Activated T-helper 1 cell treated with Interleukin-2 at 50 U/mL for 16 hours (primary cell): Measurements from ENCODE around the gene HEY2.
A peak's percentile ranks its signal among the peaks of the same experiment; 100 is the strongest.
"Not testable (repeated sequence)": the region's sequence is repeated elsewhere in the genome, so short reads cannot be mapped to it uniquely, and the experiment has no call there.

Source experiments
- DNase-seq: peaks from one replicate; pipeline ENCODE4 v3.0.0-alpha.2; 2020; ENCODE audit warnings: low read depth

Gene HEY2

GRCh38 chr6:125773387-125774341 is 24.2 kb downstream of the HEY2 start:
- no peak for DNase-seq

- not testable (repeated sequence) for DNase-seq
These were observed 26.8 kb downstream of the HEY2 start for GRCh38 chr6:125776107-125776826.

GRCh38 chr6:125779924-125780539 is 30.6 kb downstream of the HEY2 start:
- DNase-seq = peak; percentile 74

GRCh38 chr6:125780540-125781313 is 31.3 kb downstream of the HEY2 start:
- DNase-seq = peak; percentile 33

GRCh38 chr6:125781314-125781868 is 32.0 kb downstream of the HEY2 start:
- DNase-seq = no peak

GRCh38 chr6:125784365-125784764 is 34.9 kb downstream of the HEY2 start:
- DNase-seq = no peak

- DNase-seq = no peak
These were observed 38.4 kb downstream of the HEY2 start for GRCh38 chr6:125787791-125788190.

- DNase-seq = no peak
These were observed 39.7 kb downstream of the HEY2 start for GRCh38 chr6:125789167-125789566.

GRCh38 chr6:125789576-125790357 is 40.3 kb downstream of the HEY2 start:
- peak; percentile 14 for DNase-seq

- peak; percentile 74 for DNase-seq
These were observed 41.1 kb downstream of the HEY2 start, which contains the start of gene NCOA7 for GRCh38 chr6:125790358-125791150. TSS of gene NCOA7 (plus strand) at chr6:125790960. CDS start at chr6:125815355, 24,395 bp downstream.

GRCh38 chr6:125791151-125791819 is 41.9 kb downstream of the HEY2 start:
- peak; percentile 13 for DNase-seq

GRCh38 chr6:125791820-125792165 is 42.4 kb downstream of the HEY2 start:
- no peak for DNase-seq

- DNase-seq = no peak
These were observed 42.7 kb downstream of the HEY2 start for GRCh38 chr6:125792172-125792571.

- no peak for DNase-seq
These were observed 43.2 kb downstream of the HEY2 start for GRCh38 chr6:125792680-125793079.

GRCh38 chr6:125793280-125793679 is 43.8 kb downstream of the HEY2 start:
- no peak for DNase-seq

GRCh38 chr6:125793863-125794262 is 44.4 kb downstream of the HEY2 start:
- no peak for DNase-seq

- DNase-seq = no peak
These were observed 45.1 kb downstream of the HEY2 start for GRCh38 chr6:125794342-125795137.

GRCh38 chr6:125795301-125795700 is 45.9 kb downstream of the HEY2 start:
- no peak for DNase-seq
